GM13976 (cell line): ENCODE data around the gene MLLT6.

Experiments used
- DNase-seq: peaks from one replicate; pipeline ENCODE4 v3.0.0; 2012; ENCODE audit warnings: low spot score
- in situ Hi-C: fragments of 300-500 bp; cut with MboI; formaldehyde crosslinking; loops from one replicate; pipeline ENCODE4 v1.12.0; 2022; ENCODE audit warnings: low sequenced_read_pairs, mixed read lengths, inconsistent platforms; ENCODE audit not compliant: unreplicated experiment
- TF ChIP-seq, protein P1 (sequence below): IDR thresholded peaks from 2 replicates; pipeline ENCODE4 v1.5.1; 2012; ENCODE audit warnings: borderline replicate concordance, mild to moderate bottlenecking; ENCODE audit not compliant: insufficient read depth; ENCODE audit errors: extremely low read depth, missing control alignments, control extremely low read depth

The MLLT6 gene

DNA sequence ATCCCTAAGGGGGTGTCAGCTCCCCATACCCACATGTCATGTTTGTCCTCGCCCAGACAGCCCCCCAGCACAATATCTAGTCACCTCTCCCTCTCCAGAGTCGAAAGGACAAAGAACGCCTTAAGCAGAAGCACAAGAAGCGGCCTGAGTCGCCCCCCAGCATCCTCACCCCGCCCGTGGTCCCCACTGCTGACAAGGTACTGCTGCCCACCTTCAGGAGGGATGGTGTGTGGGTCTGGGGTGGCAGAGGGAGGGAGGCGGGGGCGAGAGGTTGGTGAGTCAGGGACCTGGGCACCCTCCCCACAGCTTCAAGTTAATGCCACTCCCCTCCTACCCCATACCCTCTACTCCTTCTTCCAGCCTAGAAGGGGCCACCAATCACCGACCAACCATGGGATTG lies 7.5 kb downstream of the MLLT6 start:
- TF ChIP-seq, protein P1, sequence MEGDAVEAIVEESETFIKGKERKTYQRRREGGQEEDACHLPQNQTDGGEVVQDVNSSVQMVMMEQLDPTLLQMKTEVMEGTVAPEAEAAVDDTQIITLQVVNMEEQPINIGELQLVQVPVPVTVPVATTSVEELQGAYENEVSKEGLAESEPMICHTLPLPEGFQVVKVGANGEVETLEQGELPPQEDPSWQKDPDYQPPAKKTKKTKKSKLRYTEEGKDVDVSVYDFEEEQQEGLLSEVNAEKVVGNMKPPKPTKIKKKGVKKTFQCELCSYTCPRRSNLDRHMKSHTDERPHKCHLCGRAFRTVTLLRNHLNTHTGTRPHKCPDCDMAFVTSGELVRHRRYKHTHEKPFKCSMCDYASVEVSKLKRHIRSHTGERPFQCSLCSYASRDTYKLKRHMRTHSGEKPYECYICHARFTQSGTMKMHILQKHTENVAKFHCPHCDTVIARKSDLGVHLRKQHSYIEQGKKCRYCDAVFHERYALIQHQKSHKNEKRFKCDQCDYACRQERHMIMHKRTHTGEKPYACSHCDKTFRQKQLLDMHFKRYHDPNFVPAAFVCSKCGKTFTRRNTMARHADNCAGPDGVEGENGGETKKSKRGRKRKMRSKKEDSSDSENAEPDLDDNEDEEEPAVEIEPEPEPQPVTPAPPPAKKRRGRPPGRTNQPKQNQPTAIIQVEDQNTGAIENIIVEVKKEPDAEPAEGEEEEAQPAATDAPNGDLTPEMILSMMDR: no peak
- in situ Hi-C loops: no loop called here
- no peak for DNase-seq

DNA sequence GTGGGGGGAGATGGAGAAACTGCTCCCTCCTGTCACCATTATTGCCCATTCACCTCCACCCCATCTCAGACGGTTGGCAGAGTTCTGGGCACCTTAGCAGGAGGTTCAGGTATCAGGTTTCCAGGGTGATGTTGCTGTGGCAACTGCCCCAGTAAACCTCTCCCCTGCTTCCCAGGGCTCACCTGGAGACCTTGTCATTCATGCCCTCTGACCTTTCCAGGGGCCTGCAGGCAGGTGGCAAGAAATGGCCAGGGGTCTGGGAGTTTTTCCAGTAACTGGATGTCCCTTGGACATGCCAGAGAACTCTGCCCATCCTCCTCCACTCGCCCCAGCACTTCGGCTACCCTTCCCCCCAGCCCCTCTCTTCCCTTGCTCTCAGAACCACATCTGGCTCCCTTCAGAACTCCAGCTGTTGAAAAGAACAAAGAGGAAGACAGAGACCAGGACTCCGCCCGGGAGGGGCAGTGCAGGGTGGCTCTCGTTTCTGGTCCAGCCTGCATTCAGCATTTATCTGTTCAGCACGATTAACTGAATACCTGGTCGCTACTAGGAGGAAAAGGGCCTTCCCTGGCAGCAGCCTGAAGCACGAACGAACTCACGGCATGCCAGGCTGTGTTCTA lies 8.5 kb downstream of the MLLT6 start:
- TF ChIP-seq, protein P1: no peak
- in situ Hi-C loops: no loop called here
- DNase-seq: no peak

DNA sequence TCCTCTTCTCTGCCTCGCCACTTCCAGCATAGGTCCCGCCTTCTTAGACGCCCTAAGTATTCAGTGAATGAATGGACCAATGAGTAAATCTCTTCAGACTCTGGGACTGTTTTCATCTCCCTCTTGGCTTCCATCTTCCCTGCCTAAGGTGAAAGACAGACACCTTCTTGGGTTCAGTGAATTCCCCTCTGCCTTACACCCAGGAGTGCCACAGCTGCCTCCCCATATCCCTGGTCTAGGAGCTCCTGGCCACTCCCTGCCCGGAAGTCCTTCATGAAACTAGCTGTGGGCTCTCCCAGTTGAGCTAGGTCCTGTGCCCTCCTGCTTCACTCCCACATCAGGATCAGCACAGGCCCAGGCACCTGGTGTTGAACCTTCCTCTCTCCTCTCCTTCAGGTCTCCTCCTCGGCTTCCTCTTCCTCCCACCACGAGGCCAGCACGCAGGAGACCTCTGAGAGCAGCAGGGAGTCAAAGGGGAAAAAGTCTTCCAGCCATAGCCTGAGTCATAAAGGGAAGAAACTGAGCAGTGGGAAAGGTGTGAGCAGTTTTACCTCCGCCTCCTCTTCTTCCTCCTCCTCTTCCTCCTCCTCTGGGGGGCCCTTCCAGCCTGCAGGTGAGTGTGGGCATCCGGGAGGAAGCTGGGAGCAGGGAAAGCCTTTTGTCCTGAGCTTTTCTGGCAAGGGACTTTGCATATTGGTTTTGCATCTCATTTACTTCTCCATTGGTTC lies 10.3 kb downstream of the MLLT6 start:
- no peak for DNase-seq
- in situ Hi-C loops: no loop called here
- TF ChIP-seq, protein P1: no peak

DNA sequence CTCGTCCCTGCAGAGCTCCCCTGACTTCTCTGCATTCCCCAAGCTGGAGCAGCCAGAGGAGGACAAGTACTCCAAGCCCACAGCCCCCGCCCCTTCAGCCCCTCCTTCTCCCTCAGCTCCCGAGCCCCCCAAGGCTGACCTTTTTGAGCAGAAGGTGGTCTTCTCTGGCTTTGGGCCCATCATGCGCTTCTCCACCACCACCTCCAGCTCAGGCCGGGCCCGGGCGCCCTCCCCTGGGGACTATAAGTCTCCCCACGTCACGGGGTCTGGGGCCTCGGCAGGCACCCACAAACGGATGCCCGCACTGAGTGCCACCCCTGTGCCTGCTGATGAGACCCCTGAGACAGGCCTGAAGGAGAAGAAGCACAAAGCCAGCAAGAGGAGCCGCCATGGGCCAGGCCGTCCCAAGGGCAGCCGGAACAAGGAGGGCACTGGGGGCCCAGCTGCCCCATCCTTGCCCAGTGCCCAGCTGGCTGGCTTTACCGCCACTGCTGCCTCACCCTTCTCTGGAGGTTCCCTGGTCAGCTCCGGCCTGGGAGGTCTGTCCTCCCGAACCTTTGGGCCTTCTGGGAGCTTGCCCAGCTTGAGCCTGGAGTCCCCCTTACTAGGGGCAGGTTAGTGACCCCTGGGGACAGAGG lies 11.4 kb downstream of the MLLT6 start:
- TF ChIP-seq, protein P1: no peak
- DNase-seq: no peak
- in situ Hi-C loops: no loop called here

DNA sequence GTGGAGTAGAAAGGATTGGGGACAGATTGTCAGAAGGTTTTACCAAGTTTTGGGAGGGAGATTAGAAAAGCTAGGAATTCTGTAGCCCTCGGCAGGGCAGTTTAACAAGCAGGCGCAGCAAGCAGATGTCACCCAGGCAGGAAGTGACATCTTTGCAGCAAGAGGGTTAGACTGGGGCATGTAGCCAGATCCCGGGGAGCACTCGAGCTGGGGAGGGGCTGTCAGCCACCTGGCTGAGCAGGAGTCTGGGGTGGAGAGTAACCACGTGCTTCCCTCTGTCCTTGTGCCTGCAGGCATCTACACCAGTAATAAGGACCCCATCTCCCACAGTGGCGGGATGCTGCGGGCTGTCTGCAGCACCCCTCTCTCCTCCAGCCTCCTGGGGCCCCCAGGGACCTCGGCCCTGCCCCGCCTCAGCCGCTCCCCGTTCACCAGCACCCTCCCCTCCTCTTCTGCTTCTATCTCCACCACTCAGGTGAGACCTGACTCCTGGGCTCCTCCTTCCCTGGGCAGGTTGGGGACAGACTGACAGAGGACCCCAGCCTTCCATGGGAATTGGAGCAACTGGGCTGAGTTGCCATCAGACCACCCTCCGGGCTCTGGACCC lies 12.2 kb downstream of the MLLT6 start:
- TF ChIP-seq, protein P1: no peak
- no peak for DNase-seq
- in situ Hi-C loops: no loop called here

DNA sequence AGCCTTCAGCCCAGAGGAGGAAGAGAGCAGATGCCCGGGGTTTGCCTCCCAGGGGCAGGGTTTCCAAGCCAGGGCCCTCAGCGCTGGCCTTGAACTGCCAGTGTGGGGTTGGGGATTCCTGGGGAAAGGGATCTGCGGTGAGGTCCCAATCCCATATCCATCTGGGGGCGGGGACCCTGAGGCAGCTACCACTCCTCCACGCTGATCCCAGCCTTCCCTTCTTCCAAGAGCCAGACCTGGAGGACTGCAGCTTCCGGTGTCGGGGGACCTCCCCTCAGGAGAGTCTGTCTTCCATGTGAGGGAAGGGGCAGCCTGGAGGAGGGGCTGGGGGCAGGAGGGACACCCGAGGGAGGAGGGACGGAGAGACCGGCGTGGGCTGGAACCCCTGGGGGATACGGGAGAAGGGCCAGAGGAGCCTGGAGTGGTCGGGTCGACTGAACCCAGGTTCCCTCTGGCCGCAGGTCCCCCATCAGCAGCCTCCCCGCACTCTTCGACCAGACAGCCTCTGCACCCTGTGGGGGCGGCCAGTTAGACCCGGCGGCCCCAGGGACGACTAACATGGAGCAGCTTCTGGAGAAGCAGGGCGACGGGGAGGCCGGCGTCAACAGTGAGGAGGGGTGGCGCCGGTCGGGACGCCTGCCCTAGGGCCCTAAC lies 14.3 kb downstream of the MLLT6 start:
- TF ChIP-seq, protein P1: no peak
- no peak for DNase-seq
- in situ Hi-C loops: no loop called here
